Fibroblast of villous mesenchyme (primary cell): ENCODE results near the gene ARHGAP28. TPM values are rescaled to one million over a fixed set of nuclear protein-coding genes. Genes with fewer than 3 reads are reported as not detected.
"Not testable (repeated sequence)": the region's sequence is repeated elsewhere in the genome, so short reads cannot be mapped to it uniquely, and the experiment has no call there.

ENCODE experiments used
- DNase-seq: peaks from one replicate; pipeline ENCODE4 v3.0.0-alpha.2; 2010; ENCODE audit warnings: low read depth
- H3K4me3 ChIP-seq: 2 replicates; pipeline ENCODE4 v1.5.1; 2011; ENCODE audit warnings: low read depth, mild to moderate bottlenecking, low read length
- total RNA-seq: library from RNA; depleted of rRNA; stranded (reverse); fragments of >200 nt; gene quantifications from 2 replicates; pipeline ENCODE4 v1.2.3, GENCODE V29; 2012
- TF ChIP-seq, protein P1 (sequence below): IDR thresholded peaks from 2 replicates; pipeline ENCODE4 v1.5.1; 2012; ENCODE audit warnings: low read depth, mild to moderate bottlenecking, low read length; ENCODE audit not compliant: insufficient read depth

Gene ARHGAP28
- total RNA-seq, 1 donor = 6.0 TPM

DNA sequence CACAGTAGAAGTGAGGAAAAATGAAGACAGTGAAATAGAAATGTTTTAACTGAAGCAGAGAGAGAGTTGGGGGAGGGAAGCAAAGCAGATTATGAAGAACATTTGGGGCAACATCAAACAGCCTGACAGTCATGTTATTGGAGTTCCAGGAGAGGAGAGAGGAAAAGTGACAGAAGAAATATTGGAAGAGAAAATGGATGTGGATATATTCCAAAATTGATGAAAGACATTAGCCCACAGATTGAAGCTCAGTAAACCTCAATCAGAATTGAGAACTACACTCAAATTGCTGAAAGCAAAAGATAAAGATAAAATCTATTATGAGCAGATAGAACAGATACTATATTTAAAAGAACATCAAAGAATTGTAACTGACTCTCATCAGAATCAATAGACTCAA, 90.8 kb downstream of the ARHGAP28 start:
- TF ChIP-seq, protein P1, sequence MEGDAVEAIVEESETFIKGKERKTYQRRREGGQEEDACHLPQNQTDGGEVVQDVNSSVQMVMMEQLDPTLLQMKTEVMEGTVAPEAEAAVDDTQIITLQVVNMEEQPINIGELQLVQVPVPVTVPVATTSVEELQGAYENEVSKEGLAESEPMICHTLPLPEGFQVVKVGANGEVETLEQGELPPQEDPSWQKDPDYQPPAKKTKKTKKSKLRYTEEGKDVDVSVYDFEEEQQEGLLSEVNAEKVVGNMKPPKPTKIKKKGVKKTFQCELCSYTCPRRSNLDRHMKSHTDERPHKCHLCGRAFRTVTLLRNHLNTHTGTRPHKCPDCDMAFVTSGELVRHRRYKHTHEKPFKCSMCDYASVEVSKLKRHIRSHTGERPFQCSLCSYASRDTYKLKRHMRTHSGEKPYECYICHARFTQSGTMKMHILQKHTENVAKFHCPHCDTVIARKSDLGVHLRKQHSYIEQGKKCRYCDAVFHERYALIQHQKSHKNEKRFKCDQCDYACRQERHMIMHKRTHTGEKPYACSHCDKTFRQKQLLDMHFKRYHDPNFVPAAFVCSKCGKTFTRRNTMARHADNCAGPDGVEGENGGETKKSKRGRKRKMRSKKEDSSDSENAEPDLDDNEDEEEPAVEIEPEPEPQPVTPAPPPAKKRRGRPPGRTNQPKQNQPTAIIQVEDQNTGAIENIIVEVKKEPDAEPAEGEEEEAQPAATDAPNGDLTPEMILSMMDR = no peak
- DNase-seq = no peak
- H3K4me3 ChIP-seq = no peak overlapping the region

DNA sequence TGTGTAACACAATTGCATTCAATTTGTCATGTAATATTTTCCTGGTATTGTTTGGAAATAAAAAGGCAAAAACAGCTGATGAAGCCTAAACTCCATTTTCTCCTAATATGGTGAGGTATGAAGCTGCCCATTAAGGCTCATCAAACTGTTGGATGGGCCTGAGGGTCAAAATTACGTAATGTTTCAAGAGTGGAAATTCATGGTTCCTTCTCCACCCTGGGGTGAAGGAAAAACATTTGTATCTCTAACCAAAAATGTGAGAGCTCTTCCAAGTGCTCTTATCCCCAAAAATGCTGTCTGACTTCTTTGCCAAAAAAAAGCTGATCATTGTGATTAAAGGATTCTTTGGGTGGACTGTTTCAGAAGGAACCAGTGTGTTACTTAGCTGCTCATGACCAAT, 91.8 kb downstream of the ARHGAP28 start:
- H3K4me3 ChIP-seq = no peak overlapping the region
- DNase-seq = no peak
- TF ChIP-seq, protein P1 = no peak

DNA sequence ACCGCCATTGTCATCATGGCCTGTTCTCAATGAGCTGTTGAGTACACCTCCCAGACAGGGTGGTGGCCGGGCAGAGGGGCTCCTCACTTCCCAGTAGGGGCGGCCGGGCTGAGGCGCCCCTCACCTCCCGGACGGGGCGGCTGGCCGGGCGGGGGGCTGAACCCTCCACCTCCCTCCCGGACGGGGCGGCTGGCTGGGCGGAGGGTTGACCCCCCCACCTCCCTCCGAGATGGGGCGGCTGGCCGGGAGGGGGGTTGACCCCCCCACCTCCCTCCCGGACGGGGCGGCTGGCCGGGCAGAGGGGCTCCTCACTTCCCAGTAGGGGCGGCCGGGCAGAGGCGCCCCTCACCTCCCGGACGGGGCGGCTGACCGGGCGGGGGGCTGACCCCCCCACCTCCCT, 97.6 kb downstream of the ARHGAP28 start:
- DNase-seq, H3K4me3 ChIP-seq: not testable (repeated sequence)

DNA sequence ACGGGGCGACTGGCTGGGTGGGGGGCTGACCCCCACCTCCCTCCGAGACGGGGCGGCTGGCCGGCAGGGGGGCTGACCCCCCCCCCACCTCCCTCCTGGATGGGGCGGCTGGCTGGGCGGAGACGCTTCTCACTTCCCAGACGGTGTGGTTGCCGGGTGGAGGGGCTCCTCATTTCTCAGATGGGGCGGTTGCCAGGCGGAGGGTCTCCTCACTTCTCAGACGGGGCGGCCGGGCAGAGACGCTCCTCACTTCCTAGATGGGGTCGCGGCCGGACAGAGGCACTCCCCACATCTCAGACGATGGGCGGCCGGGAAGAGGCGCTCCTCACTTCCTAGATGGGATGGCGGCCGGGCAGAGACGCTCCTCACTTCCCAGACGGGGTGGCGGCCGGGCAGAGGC, 98.0 kb downstream of the ARHGAP28 start:
- not testable (repeated sequence) for DNase-seq

DNA sequence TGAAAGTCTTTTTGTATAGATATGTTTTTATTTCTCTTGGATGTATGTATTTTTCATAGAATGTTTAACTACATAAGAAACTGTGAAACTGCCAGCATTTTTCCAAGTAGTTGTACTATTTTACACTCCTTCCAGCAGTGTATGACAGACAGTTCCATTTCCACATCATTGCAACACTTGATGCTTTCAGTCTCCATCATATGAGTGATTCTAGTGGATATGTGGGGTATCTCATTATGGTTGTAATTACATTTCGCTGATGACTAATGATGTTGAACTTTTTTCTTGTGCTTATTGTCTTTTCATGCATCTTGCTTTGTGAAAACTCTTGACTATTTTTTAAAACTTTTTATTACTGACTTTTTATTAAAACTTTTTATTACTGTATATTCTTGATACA, 101.4 kb downstream of the ARHGAP28 start:
- no peak for DNase-seq
- TF ChIP-seq, protein P1 = no peak
- no peak overlapping the region for H3K4me3 ChIP-seq

More for the DNA sequence above, 98.0 kb downstream of the ARHGAP28 start:
- not testable (repeated sequence) for H3K4me3 ChIP-seq

DNA sequence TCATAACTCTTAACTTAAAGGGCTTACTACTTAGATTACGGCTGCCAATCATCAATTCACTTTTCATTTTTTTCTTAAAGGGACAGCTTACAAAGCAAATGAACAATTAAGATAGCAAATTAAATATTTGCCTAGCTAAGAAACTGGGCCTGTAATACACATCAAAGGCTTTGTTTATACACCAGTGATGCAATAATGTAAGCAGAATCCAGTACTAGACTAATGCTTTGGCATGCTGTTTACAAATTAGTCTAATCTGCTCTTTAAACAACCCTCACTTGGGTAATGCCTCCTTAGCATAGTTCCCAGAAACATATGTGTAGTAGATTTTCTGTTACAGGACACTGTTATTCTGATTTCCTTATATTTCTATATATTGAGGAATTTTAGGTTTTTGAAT, 105.8 kb downstream of the ARHGAP28 start:
- DNase-seq = peak; percentile 88
- TF ChIP-seq, protein P1 = no peak
- no peak overlapping the region for H3K4me3 ChIP-seq

DNA sequence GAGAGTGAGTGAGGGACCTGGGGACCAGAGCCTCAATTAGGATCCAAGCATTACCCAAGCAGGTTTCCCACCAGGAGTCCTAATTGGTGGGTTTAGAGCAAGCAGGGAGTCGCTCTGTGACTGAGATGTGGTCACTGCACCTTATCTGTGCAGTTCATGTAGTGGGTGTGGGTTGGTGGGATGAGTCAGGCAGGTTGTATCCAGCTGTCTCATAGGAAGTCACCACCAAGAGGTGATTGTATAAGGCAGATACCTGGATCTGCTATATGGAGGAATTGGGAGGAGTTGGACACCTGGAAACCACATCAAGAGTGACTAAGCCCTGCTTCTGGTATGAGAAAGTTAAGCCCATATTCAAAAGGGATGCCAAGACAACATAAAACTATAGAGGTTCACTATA, 106.8 kb downstream of the ARHGAP28 start:
- TF ChIP-seq, protein P1 = no peak
- no peak overlapping the region for H3K4me3 ChIP-seq
- DNase-seq = no peak

DNA sequence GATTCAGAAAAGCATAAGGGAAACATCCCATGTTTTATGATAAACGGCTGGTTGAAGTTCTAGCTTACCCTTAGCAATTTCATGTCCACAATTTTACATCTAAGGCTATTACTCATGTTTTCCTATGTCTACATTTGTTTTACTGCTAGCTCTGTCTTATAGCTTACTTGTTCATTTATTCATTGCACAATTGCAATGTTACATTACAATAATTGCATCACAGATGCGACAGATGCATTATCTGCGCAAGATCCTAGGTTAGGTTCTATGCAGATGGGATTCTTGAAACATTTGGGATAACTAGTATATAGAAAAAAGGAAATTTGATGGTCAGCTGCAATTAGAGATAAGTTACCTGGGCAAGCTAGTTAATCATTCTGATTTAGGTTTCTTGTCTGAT, 108.4 kb downstream of the ARHGAP28 start:
- TF ChIP-seq, protein P1 = no peak
- peak; percentile 8 for DNase-seq
- H3K4me3 ChIP-seq = no peak overlapping the region
